Measurements from ENCODE around the gene CAMKMT. TPM values are rescaled to one million over a fixed set of nuclear protein-coding genes. Genes with fewer than 3 reads are reported as not detected.

CAMKMT gene
- 6.0 and 9.2 TPM in 2 replicates for total RNA-seq

GRCh38 chr2:44361330-44362206 is at the start of gene CAMKMT, which contains the start of gene PREPL:
CAMKMT (plus strand) TSS chr2:44361947.
PREPL (minus strand) TSS chr2:44361494; CDS start chr2:44346342, 15,152 bp downstream.

Other genes with a start within 250 kb of the CAMKMT start
- 16.7 and 22.8 TPM in 2 replicates for gene PPM1B, start 193.1 kb upstream of the CAMKMT start, total RNA-seq
- gene SLC3A1, start 86.5 kb upstream of the CAMKMT start, total RNA-seq, result 0.15 TPM in 1 of 2 replicates, not detected in the other
- gene PREPL, start 453 bp upstream of the CAMKMT start, total RNA-seq, result 49.0 and 58.6 TPM in 2 replicates